ENCODE measurements around the gene DCAF11. TPM values are rescaled to one million over a fixed set of nuclear protein-coding genes. Genes with fewer than 3 reads are reported as not detected.

DCAF11 gene
- total and polyA plus RNA-seq, 2 of the 13 experiments (the other 11 are each of a cell fraction or from before 2014, with no cell fraction given): 150 to 257 TPM

DNA sequence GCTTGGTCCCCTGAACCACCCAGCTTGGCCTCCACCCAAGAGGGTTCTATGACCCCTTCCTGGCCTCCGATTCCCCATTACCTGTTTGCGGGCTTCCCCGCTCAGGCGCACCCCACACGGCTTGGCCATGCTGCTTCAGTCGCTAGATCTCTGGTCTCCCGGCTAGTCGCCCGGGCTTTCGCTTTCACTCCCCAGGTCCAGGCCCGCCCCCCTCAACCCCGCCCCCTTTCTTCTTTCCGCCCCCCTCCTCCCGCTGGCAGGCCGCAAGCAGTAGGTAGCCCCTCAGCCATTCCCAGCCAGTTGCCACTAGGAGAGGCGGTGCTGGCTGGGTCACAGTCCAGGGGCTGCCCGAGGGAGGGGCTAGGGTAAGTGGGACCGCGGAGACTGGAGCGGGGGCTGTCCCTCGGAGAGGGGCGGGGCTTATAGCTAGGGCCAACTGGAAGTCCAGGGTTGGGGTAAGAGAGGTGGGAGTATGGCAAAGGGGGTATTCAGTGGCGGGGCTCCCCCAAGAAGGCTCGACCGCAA, 31.9 kb downstream of the DCAF11 start, which contains the start of gene PSME2 (continued):
- TF ChIP-seq, protein P1, sequence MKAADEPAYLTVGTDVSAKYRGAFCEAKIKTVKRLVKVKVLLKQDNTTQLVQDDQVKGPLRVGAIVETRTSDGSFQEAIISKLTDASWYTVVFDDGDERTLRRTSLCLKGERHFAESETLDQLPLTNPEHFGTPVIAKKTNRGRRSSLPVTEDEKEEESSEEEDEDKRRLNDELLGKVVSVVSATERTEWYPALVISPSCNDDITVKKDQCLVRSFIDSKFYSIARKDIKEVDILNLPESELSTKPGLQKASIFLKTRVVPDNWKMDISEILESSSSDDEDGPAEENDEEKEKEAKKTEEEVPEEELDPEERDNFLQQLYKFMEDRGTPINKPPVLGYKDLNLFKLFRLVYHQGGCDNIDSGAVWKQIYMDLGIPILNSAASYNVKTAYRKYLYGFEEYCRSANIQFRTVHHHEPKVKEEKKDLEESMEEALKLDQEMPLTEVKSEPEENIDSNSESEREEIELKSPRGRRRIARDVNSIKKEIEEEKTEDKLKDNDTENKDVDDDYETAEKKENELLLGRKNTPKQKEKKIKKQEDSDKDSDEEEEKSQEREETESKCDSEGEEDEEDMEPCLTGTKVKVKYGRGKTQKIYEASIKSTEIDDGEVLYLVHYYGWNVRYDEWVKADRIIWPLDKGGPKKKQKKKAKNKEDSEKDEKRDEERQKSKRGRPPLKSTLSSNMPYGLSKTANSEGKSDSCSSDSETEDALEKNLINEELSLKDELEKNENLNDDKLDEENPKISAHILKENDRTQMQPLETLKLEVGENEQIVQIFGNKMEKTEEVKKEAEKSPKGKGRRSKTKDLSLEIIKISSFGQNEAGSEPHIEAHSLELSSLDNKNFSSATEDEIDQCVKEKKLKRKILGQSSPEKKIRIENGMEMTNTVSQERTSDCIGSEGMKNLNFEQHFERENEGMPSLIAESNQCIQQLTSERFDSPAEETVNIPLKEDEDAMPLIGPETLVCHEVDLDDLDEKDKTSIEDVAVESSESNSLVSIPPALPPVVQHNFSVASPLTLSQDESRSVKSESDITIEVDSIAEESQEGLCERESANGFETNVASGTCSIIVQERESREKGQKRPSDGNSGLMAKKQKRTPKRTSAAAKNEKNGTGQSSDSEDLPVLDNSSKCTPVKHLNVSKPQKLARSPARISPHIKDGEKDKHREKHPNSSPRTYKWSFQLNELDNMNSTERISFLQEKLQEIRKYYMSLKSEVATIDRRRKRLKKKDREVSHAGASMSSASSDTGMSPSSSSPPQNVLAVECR (CRISPR knock-in tag; IDR thresholded peaks at IDR 0.05; ENCODE audit: borderline replicate concordance): no peak
- TF ChIP-seq ZBTB20 (CRISPR knock-in tag; IDR thresholded peaks at IDR 0.05; ENCODE audit: borderline replicate concordance, low read depth) (peak; percentile 65; the same call in 1 of the 2 replicates), ZFP41 (CRISPR knock-in tag; IDR thresholded peaks at IDR 0.05; ENCODE audit: borderline replicate concordance) (0 out of 2 replicates have a peak, but pooled peaks have one; percentile 16), PCBP2 (optimal IDR thresholded peaks at IDR 0.05; ENCODE audit: low read depth, low read length, poor library complexity, severe bottlenecking) (no peak), PTBP1 (IDR thresholded peaks at IDR 0.05; ENCODE audit: low read depth, low read length, poor library complexity, severe bottlenecking) (peak; percentile 90), NR2F6 (IDR thresholded peaks at IDR 0.05) (no peak), NR2F6 (CRISPR knock-in tag; IDR thresholded peaks at IDR 0.05) (no peak; the same call in 1 of the 2 replicates), CHCHD3 (CRISPR knock-in tag; IDR thresholded peaks at IDR 0.05) (no peak; the same call in 1 of the 2 replicates), ZNF446 (CRISPR knock-in tag; IDR thresholded peaks at IDR 0.05) (no peak), ZNF253 (CRISPR knock-in tag; IDR thresholded peaks at IDR 0.05; ENCODE audit: borderline replicate concordance) (no peak), TP53 (CRISPR knock-in tag; conservative IDR thresholded peaks at IDR 0.05) (no peak), ZNF570 (CRISPR knock-in tag; IDR thresholded peaks at IDR 0.05; ENCODE audit: borderline replicate concordance) (no peak), ZKSCAN5 (CRISPR knock-in tag; IDR thresholded peaks at IDR 0.05) (peak; percentile 66; the same call in 1 of the 2 replicates), TBX2 (CRISPR knock-in tag; IDR thresholded peaks at IDR 0.05; ENCODE audit: borderline replicate concordance) (peak; percentile 65; the same call in 1 of the 2 replicates), ZNF773 (CRISPR knock-in tag; IDR thresholded peaks at IDR 0.05; ENCODE audit: borderline replicate concordance) (no peak), ZNF282 (IDR thresholded peaks at IDR 0.05; ENCODE audit: partially characterized antibody) (no peak)
- TF ChIP-seq, protein P2, sequence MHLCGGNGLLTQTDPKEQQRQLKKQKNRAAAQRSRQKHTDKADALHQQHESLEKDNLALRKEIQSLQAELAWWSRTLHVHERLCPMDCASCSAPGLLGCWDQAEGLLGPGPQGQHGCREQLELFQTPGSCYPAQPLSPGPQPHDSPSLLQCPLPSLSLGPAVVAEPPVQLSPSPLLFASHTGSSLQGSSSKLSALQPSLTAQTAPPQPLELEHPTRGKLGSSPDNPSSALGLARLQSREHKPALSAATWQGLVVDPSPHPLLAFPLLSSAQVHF (CRISPR knock-in tag; IDR thresholded peaks at IDR 0.05): no peak
- TF ChIP-seq, protein P3, sequence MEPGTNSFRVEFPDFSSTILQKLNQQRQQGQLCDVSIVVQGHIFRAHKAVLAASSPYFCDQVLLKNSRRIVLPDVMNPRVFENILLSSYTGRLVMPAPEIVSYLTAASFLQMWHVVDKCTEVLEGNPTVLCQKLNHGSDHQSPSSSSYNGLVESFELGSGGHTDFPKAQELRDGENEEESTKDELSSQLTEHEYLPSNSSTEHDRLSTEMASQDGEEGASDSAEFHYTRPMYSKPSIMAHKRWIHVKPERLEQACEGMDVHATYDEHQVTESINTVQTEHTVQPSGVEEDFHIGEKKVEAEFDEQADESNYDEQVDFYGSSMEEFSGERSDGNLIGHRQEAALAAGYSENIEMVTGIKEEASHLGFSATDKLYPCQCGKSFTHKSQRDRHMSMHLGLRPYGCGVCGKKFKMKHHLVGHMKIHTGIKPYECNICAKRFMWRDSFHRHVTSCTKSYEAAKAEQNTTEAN (CRISPR knock-in tag; conservative IDR thresholded peaks at IDR 0.05): peak; percentile 84
- TF ChIP-seq, protein P4, sequence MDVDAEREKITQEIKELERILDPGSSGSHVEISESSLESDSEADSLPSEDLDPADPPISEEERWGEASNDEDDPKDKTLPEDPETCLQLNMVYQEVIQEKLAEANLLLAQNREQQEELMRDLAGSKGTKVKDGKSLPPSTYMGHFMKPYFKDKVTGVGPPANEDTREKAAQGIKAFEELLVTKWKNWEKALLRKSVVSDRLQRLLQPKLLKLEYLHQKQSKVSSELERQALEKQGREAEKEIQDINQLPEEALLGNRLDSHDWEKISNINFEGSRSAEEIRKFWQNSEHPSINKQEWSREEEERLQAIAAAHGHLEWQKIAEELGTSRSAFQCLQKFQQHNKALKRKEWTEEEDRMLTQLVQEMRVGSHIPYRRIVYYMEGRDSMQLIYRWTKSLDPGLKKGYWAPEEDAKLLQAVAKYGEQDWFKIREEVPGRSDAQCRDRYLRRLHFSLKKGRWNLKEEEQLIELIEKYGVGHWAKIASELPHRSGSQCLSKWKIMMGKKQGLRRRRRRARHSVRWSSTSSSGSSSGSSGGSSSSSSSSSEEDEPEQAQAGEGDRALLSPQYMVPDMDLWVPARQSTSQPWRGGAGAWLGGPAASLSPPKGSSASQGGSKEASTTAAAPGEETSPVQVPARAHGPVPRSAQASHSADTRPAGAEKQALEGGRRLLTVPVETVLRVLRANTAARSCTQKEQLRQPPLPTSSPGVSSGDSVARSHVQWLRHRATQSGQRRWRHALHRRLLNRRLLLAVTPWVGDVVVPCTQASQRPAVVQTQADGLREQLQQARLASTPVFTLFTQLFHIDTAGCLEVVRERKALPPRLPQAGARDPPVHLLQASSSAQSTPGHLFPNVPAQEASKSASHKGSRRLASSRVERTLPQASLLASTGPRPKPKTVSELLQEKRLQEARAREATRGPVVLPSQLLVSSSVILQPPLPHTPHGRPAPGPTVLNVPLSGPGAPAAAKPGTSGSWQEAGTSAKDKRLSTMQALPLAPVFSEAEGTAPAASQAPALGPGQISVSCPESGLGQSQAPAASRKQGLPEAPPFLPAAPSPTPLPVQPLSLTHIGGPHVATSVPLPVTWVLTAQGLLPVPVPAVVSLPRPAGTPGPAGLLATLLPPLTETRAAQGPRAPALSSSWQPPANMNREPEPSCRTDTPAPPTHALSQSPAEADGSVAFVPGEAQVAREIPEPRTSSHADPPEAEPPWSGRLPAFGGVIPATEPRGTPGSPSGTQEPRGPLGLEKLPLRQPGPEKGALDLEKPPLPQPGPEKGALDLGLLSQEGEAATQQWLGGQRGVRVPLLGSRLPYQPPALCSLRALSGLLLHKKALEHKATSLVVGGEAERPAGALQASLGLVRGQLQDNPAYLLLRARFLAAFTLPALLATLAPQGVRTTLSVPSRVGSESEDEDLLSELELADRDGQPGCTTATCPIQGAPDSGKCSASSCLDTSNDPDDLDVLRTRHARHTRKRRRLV (CRISPR knock-in tag; IDR thresholded peaks at IDR 0.05): peak; percentile 96
